DND-41 (cell line): ENCODE data around the gene ZCCHC14.
A peak's percentile ranks its signal among the peaks of the same experiment; 100 is the strongest.

Experiments used
- ATAC-seq: fragments of 200-7000 bp; cut with Tn5 transposase; 3 replicates; pipeline ENCODE4 v1.9.1; 2021; ENCODE audit warnings: low read depth; ENCODE audit not compliant: insufficient read depth
- DNase-seq: peaks from one replicate; pipeline ENCODE4 v3.0.0-alpha.2; 2020
- H2AFZ ChIP-seq: 2 replicates; pipeline ENCODE4 v1.6.0; 2012; ENCODE audit warnings: low read depth, low read length
- H3K27ac ChIP-seq: 2 replicates; pipeline ENCODE4 v1.5.1; 2012; ENCODE audit warnings: low read length, inconsistent platforms
- H3K27me3 ChIP-seq: fragments of 200-600 bp; sonication (generic); 2 replicates; pipeline ENCODE4 v1.6.0; 2012; ENCODE audit warnings: low read length, mild to moderate bottlenecking, inconsistent platforms; ENCODE audit not compliant: insufficient read depth, poor library complexity
- H3K36me3 ChIP-seq: 2 replicates; pipeline ENCODE4 v1.5.1; 2012; ENCODE audit warnings: low read length, inconsistent platforms; ENCODE audit not compliant: insufficient read depth
- H3K4me1 ChIP-seq: 2 replicates; pipeline ENCODE4 v1.5.1; 2012; ENCODE audit warnings: mild to moderate bottlenecking, low read length; ENCODE audit not compliant: insufficient read depth
- H3K4me2 ChIP-seq: 2 replicates; pipeline ENCODE4 v1.6.0; 2012; ENCODE audit warnings: mild to moderate bottlenecking, moderate library complexity, low read length, inconsistent platforms; ENCODE audit not compliant: insufficient read depth
- H3K4me3 ChIP-seq, 2 experiments: fragments of 200-600 bp in 1 of 2; shearing (Covaris generic) in 1 of 2; 2 replicates each; pipeline ENCODE4 v1.5.1; 2012 to 2016; ENCODE audit warnings: inconsistent platforms in 2 of 2, low read length in 2 of 2, mild to moderate bottlenecking in 2 of 2, low read depth in 1 of 2, moderate library complexity in 1 of 2
- H3K79me2 ChIP-seq: 2 replicates; pipeline ENCODE4 v1.6.0; 2012; ENCODE audit warnings: low read length, inconsistent platforms; ENCODE audit not compliant: insufficient read depth
- H3K9ac ChIP-seq: 2 replicates; pipeline ENCODE4 v1.6.0; 2012; ENCODE audit warnings: low read depth, mild to moderate bottlenecking, inconsistent platforms, low read length, moderate library complexity
- H3K9me3 ChIP-seq: 2 replicates; pipeline ENCODE4 v1.5.1; 2012; ENCODE audit warnings: low read length, moderate library complexity, mild to moderate bottlenecking, inconsistent platforms; ENCODE audit not compliant: insufficient read depth, severe bottlenecking
- H4K20me1 ChIP-seq: 2 replicates; pipeline ENCODE4 v1.6.0; 2012; ENCODE audit warnings: low read length; ENCODE audit not compliant: insufficient read depth
- EZH2 ChIP-seq: IDR thresholded peaks from 3 replicates; pipeline ENCODE4 v1.6.1; 2012; ENCODE audit warnings: borderline replicate concordance, low read depth, mild to moderate bottlenecking, moderate library complexity, low read length, inconsistent platforms; ENCODE audit not compliant: severe bottlenecking
- TF ChIP-seq, protein P1 (sequence below): IDR thresholded peaks from 2 replicates; pipeline ENCODE4 v1.5.1; 2012; ENCODE audit warnings: borderline replicate concordance, low read length, moderate library complexity, mild to moderate bottlenecking; ENCODE audit not compliant: poor library complexity, severe bottlenecking; ENCODE audit errors: extremely low read depth

The ZCCHC14 gene

GRCh38 chr16:87411375-87412271 is 81.2 kb downstream of the ZCCHC14 start:
- Histone ChIP-seq H3K9me3 (no peaks in the 10 kb centered on the region), H3K4me2 (no peak overlapping the region), H3K36me3 (no peaks in the 10 kb centered on the region), H3K4me1 (no peaks in the 10 kb centered on the region), H3K9ac (no peak overlapping the region), H3K4me3 (no peak overlapping the region), H2AFZ (no peak overlapping the region), H3K79me2 (no peaks in the 10 kb centered on the region), H4K20me1 (no peaks in the 10 kb centered on the region), H3K27ac (no peak overlapping the region), H3K27me3 (no peaks in the 10 kb centered on the region)
- no peak for TF ChIP-seq EZH2
- TF ChIP-seq, protein P1, sequence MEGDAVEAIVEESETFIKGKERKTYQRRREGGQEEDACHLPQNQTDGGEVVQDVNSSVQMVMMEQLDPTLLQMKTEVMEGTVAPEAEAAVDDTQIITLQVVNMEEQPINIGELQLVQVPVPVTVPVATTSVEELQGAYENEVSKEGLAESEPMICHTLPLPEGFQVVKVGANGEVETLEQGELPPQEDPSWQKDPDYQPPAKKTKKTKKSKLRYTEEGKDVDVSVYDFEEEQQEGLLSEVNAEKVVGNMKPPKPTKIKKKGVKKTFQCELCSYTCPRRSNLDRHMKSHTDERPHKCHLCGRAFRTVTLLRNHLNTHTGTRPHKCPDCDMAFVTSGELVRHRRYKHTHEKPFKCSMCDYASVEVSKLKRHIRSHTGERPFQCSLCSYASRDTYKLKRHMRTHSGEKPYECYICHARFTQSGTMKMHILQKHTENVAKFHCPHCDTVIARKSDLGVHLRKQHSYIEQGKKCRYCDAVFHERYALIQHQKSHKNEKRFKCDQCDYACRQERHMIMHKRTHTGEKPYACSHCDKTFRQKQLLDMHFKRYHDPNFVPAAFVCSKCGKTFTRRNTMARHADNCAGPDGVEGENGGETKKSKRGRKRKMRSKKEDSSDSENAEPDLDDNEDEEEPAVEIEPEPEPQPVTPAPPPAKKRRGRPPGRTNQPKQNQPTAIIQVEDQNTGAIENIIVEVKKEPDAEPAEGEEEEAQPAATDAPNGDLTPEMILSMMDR, result no peak
- no peak for DNase-seq
- ATAC-seq, result no peak

GRCh38 chr16:87410968-87411367 is 81.9 kb downstream of the ZCCHC14 start:
- H3K79me2 ChIP-seq, result no peaks in the 10 kb centered on the region
- DNase-seq, result no peak
- no peak overlapping the region for H3K4me2 ChIP-seq
- H3K27me3 ChIP-seq, result no peaks in the 10 kb centered on the region
- no peaks in the 10 kb centered on the region for H4K20me1 ChIP-seq
- no peak overlapping the region for H3K4me3 ChIP-seq
- TF ChIP-seq EZH2, result no peak
- TF ChIP-seq, protein P1, result peak; percentile 7
- no peak overlapping the region for H2AFZ ChIP-seq
- no peaks in the 10 kb centered on the region for H3K4me1 ChIP-seq
- H3K27ac ChIP-seq, result no peak overlapping the region
- H3K9ac ChIP-seq, result no peak overlapping the region
- no peaks in the 10 kb centered on the region for H3K9me3 ChIP-seq
- no peak for ATAC-seq
- H3K36me3 ChIP-seq, result no peaks in the 10 kb centered on the region

- DNase-seq (no peak), ATAC-seq (no peak)
- Histone ChIP-seq H3K9me3 (no peaks in the 10 kb centered on the region), H3K27me3 (no peaks in the 10 kb centered on the region), H3K79me2 (no peaks in the 10 kb centered on the region), H3K9ac (no peak overlapping the region), H3K4me2 (no peak overlapping the region), H3K36me3 (no peaks in the 10 kb centered on the region), H3K4me1 (no peaks in the 10 kb centered on the region), H3K27ac (no peak overlapping the region), H4K20me1 (no peaks in the 10 kb centered on the region), H3K4me3 (no peak overlapping the region), H2AFZ (no peak overlapping the region)
- no peak for TF ChIP-seq EZH2
- TF ChIP-seq, protein P1, result no peak
These were observed 82.3 kb downstream of the ZCCHC14 start for GRCh38 chr16:87410530-87410929.
